Breast epithelium (tissue), 4 donors: ENCODE results near the gene TMEM132D. TPM values are rescaled to one million over a fixed set of nuclear protein-coding genes. Genes with fewer than 3 reads are reported as not detected.

Experiments used
- DNase-seq, 2 donors: peaks; one replicate each; pipeline ENCODE4 v3.0.0-alpha.2; 2019; ENCODE audit warnings: low spot score in 2 of 2
- H3K27ac ChIP-seq, 2 donors: fragments of 200-600 bp; sonication (generic) in 1 of 2; one replicate each; pipeline ENCODE4 v1.5.1; 2016 to 2019; ENCODE audit warnings: mild to moderate bottlenecking in 1 of 2
- H3K27me3 ChIP-seq, 2 donors: fragments of 200-600 bp; sonication (generic) in 1 of 2; one replicate each; pipeline versions ENCODE4 v1.5.1 to v1.6.0; 2017 to 2019; ENCODE audit warnings: control low read depth in 1 of 2, mild to moderate bottlenecking in 1 of 2
- H3K36me3 ChIP-seq: fragments of 200-600 bp; one replicate; pipeline ENCODE4 v1.5.1; 2019
- H3K4me1 ChIP-seq, 2 donors: fragments of 200-600 bp; sonication (generic); one replicate each; pipeline ENCODE4 v1.5.1; 2016 to 2019; ENCODE audit warnings: control low read depth in 1 of 2
- H3K4me3 ChIP-seq, 3 donors: fragments of 200-600 bp; sonication (generic); 1 replicate in 2 of 3; 2 replicates in 1 of 3; pipeline ENCODE4 v1.5.1; 2016 to 2019; ENCODE audit warnings: mild to moderate bottlenecking in 3 of 3, moderate library complexity in 2 of 3
- H3K9me3 ChIP-seq, 2 donors: fragments of 200-600 bp; sonication (generic) in 1 of 2; one replicate each; pipeline ENCODE4 v1.5.1; 2016 to 2019; ENCODE audit warnings: control low read depth in 1 of 2
- POLR2A ChIP-seq: fragments of 450-650 bp; IDR thresholded peaks from one replicate; pipeline ENCODE4 v1.6.1; 2016; ENCODE audit warnings: antibody characterized with exemption, mild to moderate bottlenecking, moderate library complexity
- POLR2AphosphoS5 ChIP-seq, 3 donors: sonication (generic); formaldehyde crosslinking; IDR thresholded peaks; one replicate each; pipeline ENCODE4 v1.6.1; 2017; ENCODE audit warnings: antibody characterized with exemption in 3 of 3
- intact Hi-C: fragments of 100-400 bp; cut with DNase I; formaldehyde crosslinking; loops from one replicate; pipeline ENCODE4 v1.15.1; 2023; ENCODE audit warnings: low total_unique reads
- total RNA-seq, 3 donors: library from RNA; depleted of rRNA; stranded (reverse); fragments of >200 nt; gene quantifications; one replicate each; pipeline ENCODE4 v1.1.0, GENCODE V29; 2016
- TF ChIP-seq, protein P1 (sequence below), 3 donors: fragments of 450-650 bp; IDR thresholded peaks; one replicate each; pipeline ENCODE4 v1.5.1; 2016 to 2017; ENCODE audit warnings: antibody characterized with exemption in 3 of 3, mild to moderate bottlenecking in 3 of 3, moderate library complexity in 3 of 3

TMEM132D gene
- total RNA-seq, 3 donors from 2014 or later, result not detected

DNA sequence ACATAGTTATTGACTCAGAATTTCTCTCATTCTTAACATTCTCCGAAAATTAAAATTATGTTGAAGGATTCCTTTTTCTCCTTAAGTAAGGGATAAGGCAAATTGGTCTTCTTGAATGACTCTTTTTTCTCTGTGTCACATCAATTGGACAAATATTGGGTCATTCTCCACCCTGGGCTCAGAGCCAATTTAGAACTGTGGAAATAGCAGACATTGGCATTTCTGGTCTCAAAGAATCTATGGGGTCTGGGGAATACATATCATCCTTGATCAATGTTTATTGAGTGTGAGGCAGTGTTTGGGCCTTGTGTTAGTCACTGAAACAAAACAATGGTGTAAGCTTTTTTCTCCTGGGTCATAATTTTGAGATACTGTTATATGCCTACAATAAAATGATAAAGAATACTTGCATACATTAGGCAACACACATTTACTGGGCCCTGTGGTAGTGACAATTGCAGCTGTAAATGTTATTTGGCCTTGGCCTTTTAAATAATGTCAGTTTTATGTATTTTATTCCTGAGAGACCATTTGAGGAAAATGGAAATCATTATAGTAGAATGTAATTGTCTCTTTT is 414.6 kb downstream of the TMEM132D start:
- Histone ChIP-seq H3K36me3 (no peaks in the 10 kb centered on the region), H3K9me3 (no peaks in the 10 kb centered on the region), H3K4me3 (no peak overlapping the region), H3K27me3 (peaks cover 0 to 3% of the 10 kb centered on the region in 2 donors), H3K27ac (no peak overlapping the region), H3K4me1 (no peaks in the 10 kb centered on the region)
- DNase-seq, result no peak
- intact Hi-C loops, result no loop called here
- TF ChIP-seq, protein P1, sequence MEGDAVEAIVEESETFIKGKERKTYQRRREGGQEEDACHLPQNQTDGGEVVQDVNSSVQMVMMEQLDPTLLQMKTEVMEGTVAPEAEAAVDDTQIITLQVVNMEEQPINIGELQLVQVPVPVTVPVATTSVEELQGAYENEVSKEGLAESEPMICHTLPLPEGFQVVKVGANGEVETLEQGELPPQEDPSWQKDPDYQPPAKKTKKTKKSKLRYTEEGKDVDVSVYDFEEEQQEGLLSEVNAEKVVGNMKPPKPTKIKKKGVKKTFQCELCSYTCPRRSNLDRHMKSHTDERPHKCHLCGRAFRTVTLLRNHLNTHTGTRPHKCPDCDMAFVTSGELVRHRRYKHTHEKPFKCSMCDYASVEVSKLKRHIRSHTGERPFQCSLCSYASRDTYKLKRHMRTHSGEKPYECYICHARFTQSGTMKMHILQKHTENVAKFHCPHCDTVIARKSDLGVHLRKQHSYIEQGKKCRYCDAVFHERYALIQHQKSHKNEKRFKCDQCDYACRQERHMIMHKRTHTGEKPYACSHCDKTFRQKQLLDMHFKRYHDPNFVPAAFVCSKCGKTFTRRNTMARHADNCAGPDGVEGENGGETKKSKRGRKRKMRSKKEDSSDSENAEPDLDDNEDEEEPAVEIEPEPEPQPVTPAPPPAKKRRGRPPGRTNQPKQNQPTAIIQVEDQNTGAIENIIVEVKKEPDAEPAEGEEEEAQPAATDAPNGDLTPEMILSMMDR (IDR thresholded peaks at IDR 0.05), result no peak
- TF ChIP-seq POLR2AphosphoS5 (IDR thresholded peaks at IDR 0.05) (no peak), POLR2A (no peak)

DNA sequence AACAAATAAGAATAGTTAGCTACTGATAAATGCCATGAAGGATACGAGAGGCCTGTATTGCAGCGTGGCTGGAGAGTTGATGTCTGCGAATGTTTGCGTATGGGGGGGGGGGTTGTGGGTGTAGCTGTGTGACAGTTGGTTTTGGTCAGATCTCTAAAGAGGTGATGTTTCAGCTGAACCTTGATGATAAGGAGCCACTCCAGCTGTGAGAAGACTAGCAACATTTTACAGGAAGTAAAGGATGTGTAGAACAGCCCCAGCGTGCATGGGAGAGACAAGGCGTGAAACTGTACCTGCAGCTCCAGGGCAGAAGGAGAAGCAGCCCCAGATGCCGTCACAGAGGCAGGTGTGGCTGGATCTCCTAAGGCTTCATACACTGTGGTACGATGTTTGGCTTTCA is 416.9 kb downstream of the TMEM132D start:
- no peak for DNase-seq
- Histone ChIP-seq H3K27ac (no peak overlapping the region), H3K27me3 (peaks cover 0 to 3% of the 10 kb centered on the region in 2 donors), H3K36me3 (no peaks in the 10 kb centered on the region), H3K4me1 (no peaks in the 10 kb centered on the region), H3K9me3 (no peaks in the 10 kb centered on the region), H3K4me3 (no peak overlapping the region)
- TF ChIP-seq POLR2AphosphoS5 (IDR thresholded peaks at IDR 0.05) (no peak), POLR2A (no peak)
- TF ChIP-seq, protein P1 (IDR thresholded peaks at IDR 0.05), result no peak
- intact Hi-C loops, result no loop called here

DNA sequence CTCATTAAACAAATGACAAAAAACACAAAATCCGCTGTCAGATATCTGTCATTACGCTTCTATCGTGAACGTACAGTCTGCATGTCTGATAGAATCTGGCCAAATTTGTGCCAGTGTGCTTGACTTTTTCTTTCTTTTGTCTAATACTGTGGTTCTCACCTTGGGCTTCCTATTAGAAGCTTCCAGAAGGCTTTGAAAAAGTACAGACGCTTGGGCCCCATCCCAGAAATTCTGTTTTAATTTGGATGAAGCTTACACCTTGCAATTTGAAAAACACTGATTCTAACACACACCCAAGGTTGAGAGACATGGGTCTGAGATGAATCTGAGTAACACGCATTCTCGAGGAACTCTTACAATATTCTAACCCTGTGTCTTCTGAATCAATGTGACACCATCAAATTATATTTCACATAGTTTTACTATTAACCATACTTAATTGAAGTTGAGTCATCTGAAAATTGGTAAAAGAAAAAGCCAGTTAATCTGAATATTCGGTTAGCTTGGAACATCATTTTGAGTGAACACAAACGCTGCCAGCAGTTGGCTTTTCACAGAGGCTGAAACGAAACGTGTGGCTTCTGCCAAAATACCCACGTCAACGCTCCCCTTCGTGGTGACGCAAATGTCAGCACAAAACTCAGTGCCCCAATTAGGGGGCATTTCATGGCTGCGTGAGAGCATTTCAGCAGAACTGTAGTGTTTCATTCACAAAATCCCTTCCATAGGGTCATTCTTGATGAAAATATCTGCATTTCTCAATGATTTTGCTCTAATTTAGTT is 420.5 kb downstream of the TMEM132D start:
- no peak for DNase-seq

DNA sequence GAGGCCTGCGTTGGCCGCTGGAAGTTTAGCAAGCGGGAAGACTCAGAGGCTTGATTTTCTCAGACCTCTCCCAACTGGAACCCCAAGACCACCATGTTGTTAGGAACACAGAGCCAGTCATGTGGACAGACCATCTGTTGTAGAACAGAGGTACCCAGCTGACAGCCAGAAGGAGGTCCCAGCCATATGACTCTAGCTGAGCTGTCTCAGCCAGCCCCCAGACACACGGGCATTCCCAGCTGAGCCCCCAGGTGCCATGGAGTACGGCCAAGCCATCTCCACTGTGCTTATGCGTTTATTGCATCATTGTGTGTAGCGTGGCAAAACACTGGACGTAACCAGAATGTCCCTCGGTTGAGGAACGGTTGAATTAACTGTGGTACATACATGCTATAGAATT is 421.9 kb downstream of the TMEM132D start:
- Histone ChIP-seq H3K27ac (no peak overlapping the region), H3K4me3 (no peak overlapping the region), H3K9me3 (no peaks in the 10 kb centered on the region), H3K4me1 (no peaks in the 10 kb centered on the region), H3K36me3 (no peaks in the 10 kb centered on the region), H3K27me3 (peaks cover 0 to 3% of the 10 kb centered on the region in 2 donors)
- TF ChIP-seq POLR2A, result no peak
- DNase-seq, result no peak
- intact Hi-C loops, result no loop called here

More for the DNA sequence above, 420.5 kb downstream of the TMEM132D start:
- TF ChIP-seq POLR2AphosphoS5 (IDR thresholded peaks at IDR 0.05) (no peak), POLR2A (no peak)
- TF ChIP-seq, protein P1 (IDR thresholded peaks at IDR 0.05), result no peak
- intact Hi-C loops, result no loop called here
- Histone ChIP-seq H3K27ac (no peak overlapping the region), H3K27me3 (peaks cover 0 to 3% of the 10 kb centered on the region in 2 donors), H3K9me3 (no peaks in the 10 kb centered on the region), H3K4me1 (no peaks in the 10 kb centered on the region), H3K4me3 (no peak overlapping the region), H3K36me3 (no peaks in the 10 kb centered on the region)

DNA sequence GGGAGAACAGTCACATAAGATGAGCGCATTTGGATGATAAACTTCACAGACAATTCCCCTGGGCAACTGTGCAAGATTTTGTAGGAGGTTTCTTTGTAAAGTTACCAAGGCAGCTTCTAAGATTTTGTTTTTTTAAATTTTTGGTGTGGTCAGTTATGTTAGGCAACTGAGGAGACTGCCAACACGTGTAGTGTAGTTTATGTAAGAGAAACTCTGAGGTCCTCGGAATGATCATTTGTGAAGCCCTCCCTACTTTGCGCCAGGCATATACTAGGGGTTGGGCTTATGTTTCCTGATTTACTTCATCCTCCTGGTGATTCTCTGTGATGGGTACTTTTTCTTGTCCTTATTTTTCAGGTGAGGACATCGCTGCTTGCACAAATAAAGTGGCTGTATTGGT is 433.6 kb downstream of the TMEM132D start:
- no peak for DNase-seq
- H3K9me3 ChIP-seq, result no peaks in the 10 kb centered on the region
- intact Hi-C loops, result no loop called here
- no peak overlapping the region for H3K4me3 ChIP-seq
- no peaks in the 10 kb centered on the region for H3K36me3 ChIP-seq
- H3K4me1 ChIP-seq, result no peaks in the 10 kb centered on the region
- no peaks in the 10 kb centered on the region for H3K27me3 ChIP-seq
- H3K27ac ChIP-seq, result no peak overlapping the region
- TF ChIP-seq POLR2A, result no peak
- TF ChIP-seq, protein P1 (IDR thresholded peaks at IDR 0.05), result no peak
- TF ChIP-seq POLR2AphosphoS5 (IDR thresholded peaks at IDR 0.05), result no peak
